HCT116 (cell line): ENCODE results near the gene ZNF212. TPM values are rescaled to one million over a fixed set of nuclear protein-coding genes. Genes with fewer than 3 reads are reported as not detected.

Experiments
- ATAC-seq: fragments of 200-7000 bp; cut with Tn5 transposase; 2 replicates; pipeline ENCODE4 v1.9.1; 2020; ENCODE audit warnings: mild to moderate bottlenecking, moderate library complexity
- BruUV-seq: library from RNA; stranded (reverse); fragments of 400-500 nt; replicated peaks from 2 replicates; lab custom pipeline; 2021; lab: Mats Ljungman, UMichigan
- CTCF ChIA-PET: fragments of 300-600 bp; sonication (Branson Sonifier 250); formaldehyde crosslinking; loops from one replicate; lab custom pipeline; 2021; ENCODE audit warnings: antibody characterized with exemption; lab: Charles Lee
- POLR2A ChIA-PET: fragments of 300-600, 350-600 bp; sonication (Branson Sonifier 250); formaldehyde crosslinking; loops from one replicate; lab custom pipeline; 2021; ENCODE audit warnings: antibody characterized with exemption; lab: Charles Lee
- RAD21 ChIA-PET, 2 experiments: fragments of 300-600 bp; sonication (Branson Sonifier 250); formaldehyde crosslinking; loops; one replicate each; lab custom pipeline; 2023; ENCODE audit warnings: low total read pairs in 2 of 2; ENCODE audit not compliant: uncharacterized antibody in 2 of 2, unreplicated experiment in 2 of 2, low non-redundant PET in 1 of 2; lab: Charles Lee
- DNase-seq: peaks from one replicate; pipeline ENCODE4 v3.0.0-alpha.2; 2010; ENCODE audit warnings: low read depth, low spot score
- H2AFZ ChIP-seq: fragments of 200-600 bp; shearing (Covaris generic), sonication (generic); 2 replicates; pipeline ENCODE4 v1.6.1; 2017; ENCODE audit warnings: low read depth, mixed run types, mixed read lengths, antibody characterized with exemption, low read length; ENCODE audit not compliant: poor library complexity, severe bottlenecking
- H3K27ac ChIP-seq: 2 replicates; pipeline ENCODE4 v1.5.1; 2012; ENCODE audit warnings: low read depth, low read length
- H3K27me3 ChIP-seq: fragments of 200-600 bp; sonication (generic); 2 replicates; pipeline ENCODE4 v1.6.1; 2016; ENCODE audit warnings: mixed run types, low read length, mixed read lengths; ENCODE audit not compliant: insufficient read depth
- H3K36me3 ChIP-seq, 2 experiments: fragments of 200-500 bp in 1 of 2; fragments of 200-600 bp in 1 of 2; sonication (Bioruptor generic) in 1 of 2; sonication (generic) in 1 of 2; 2 replicates each; pipeline versions ENCODE4 v1.5.1 to v1.6.1; 2014 to 2016; ENCODE audit warnings: low read length in 2 of 2, inconsistent platforms in 1 of 2, mixed read lengths in 1 of 2, mixed run types in 1 of 2; ENCODE audit not compliant: insufficient read depth in 2 of 2, control insufficient read depth in 1 of 2
- H3K4me1 ChIP-seq, 2 experiments: fragments of 200-600 bp in 1 of 2; sonication (generic) in 1 of 2; 2 replicates each; pipeline versions ENCODE4 v1.5.1 to v1.6.1; 2012 to 2017; ENCODE audit warnings: low read length in 2 of 2, inconsistent platforms in 1 of 2, mild to moderate bottlenecking in 1 of 2, mixed read lengths in 1 of 2, mixed run types in 1 of 2, moderate library complexity in 1 of 2; ENCODE audit not compliant: insufficient read depth in 2 of 2, control insufficient read depth in 1 of 2
- H3K4me2 ChIP-seq: fragments of 200-600 bp; sonication (generic); 2 replicates; pipeline ENCODE4 v1.6.1; 2017; ENCODE audit warnings: mixed run types, low read length, mixed read lengths
- H3K4me3 ChIP-seq, 2 experiments: fragments of 200-600 bp in 1 of 2; sonication (generic) in 1 of 2; replicated peaks in 1 of 2; 2 replicates each; pipeline ENCODE4 v1.5.1; 2011 to 2016; ENCODE audit warnings: low read length in 2 of 2, control low read depth in 1 of 2, low read depth in 1 of 2, mild to moderate bottlenecking in 1 of 2, mixed read lengths in 1 of 2, mixed run types in 1 of 2
- H3K79me2 ChIP-seq: fragments of 200-600 bp; sonication (generic); 2 replicates; pipeline ENCODE4 v1.6.1; 2017; ENCODE audit warnings: mild to moderate bottlenecking, mixed run types, low read length, moderate library complexity, mixed read lengths; ENCODE audit not compliant: insufficient read depth
- H3K9ac ChIP-seq: fragments of 200-600 bp; sonication (generic); 2 replicates; pipeline ENCODE4 v1.6.1; 2016; ENCODE audit warnings: low read length, mixed read lengths
- H3K9me2 ChIP-seq: fragments of 200-600 bp; sonication (generic), shearing (Covaris generic); 2 replicates; pipeline ENCODE4 v1.6.1; 2017; ENCODE audit warnings: mixed run types, mild to moderate bottlenecking, moderate library complexity; ENCODE audit not compliant: insufficient read depth
- H3K9me3 ChIP-seq, 2 experiments: fragments of 200-500 bp in 1 of 2; fragments of 200-600 bp in 1 of 2; sonication (Bioruptor generic) in 1 of 2; sonication (generic) in 1 of 2; 2 replicates each; pipeline ENCODE4 v1.6.1; 2014 to 2017; ENCODE audit warnings: low read length in 2 of 2, mixed read lengths in 2 of 2, inconsistent platforms in 1 of 2, low read depth in 1 of 2, mild to moderate bottlenecking in 1 of 2, mixed run types in 1 of 2, moderate library complexity in 1 of 2; ENCODE audit not compliant: control insufficient read depth in 1 of 2, insufficient read depth in 1 of 2
- H4K20me1 ChIP-seq: fragments of 200-600 bp; sonication (generic), shearing (Covaris generic); 2 replicates; pipeline ENCODE4 v1.6.1; 2017; ENCODE audit warnings: mixed run types, mild to moderate bottlenecking, moderate library complexity; ENCODE audit not compliant: insufficient read depth
- CBX3 ChIP-seq: IDR thresholded peaks from 2 replicates; pipeline ENCODE4 v1.6.1; 2012; ENCODE audit warnings: low read depth
- EGR1 ChIP-seq: IDR thresholded peaks from 2 replicates; pipeline ENCODE4 v1.6.1; 2012; ENCODE audit warnings: low read depth
- ELF1 ChIP-seq: IDR thresholded peaks from 2 replicates; pipeline ENCODE4 v1.6.1; 2012; ENCODE audit warnings: low read depth, borderline replicate concordance
- EZH2phosphoT487 ChIP-seq: fragments of 200-600 bp; IDR thresholded peaks from 2 replicates; pipeline ENCODE4 v1.6.1; 2018; ENCODE audit warnings: antibody characterized with exemption, borderline replicate concordance
- FOSL1 ChIP-seq: IDR thresholded peaks from 2 replicates; pipeline ENCODE4 v1.6.1; 2012; ENCODE audit warnings: low read depth
- POLR2A ChIP-seq: IDR thresholded peaks from 2 replicates; pipeline ENCODE4 v1.7.0; 2011; ENCODE audit warnings: borderline replicate concordance; ENCODE audit not compliant: insufficient read depth, insufficient read length; ENCODE audit errors: extremely low read depth
- SIN3A ChIP-seq: IDR thresholded peaks from 2 replicates; pipeline ENCODE4 v1.6.1; 2012; ENCODE audit warnings: low read depth
- SP1 ChIP-seq: IDR thresholded peaks from 2 replicates; pipeline ENCODE4 v1.6.1; 2012; ENCODE audit warnings: low read depth
- SRF ChIP-seq: IDR thresholded peaks from 2 replicates; pipeline ENCODE4 v1.6.1; 2012; ENCODE audit warnings: low read depth
- TCF7L2 ChIP-seq: IDR thresholded peaks from 2 replicates; pipeline ENCODE4 v1.7.0; 2011; ENCODE audit warnings: borderline replicate concordance, inconsistent platforms; ENCODE audit not compliant: insufficient read depth, insufficient read length; ENCODE audit errors: extremely low read depth
- YY1 ChIP-seq: IDR thresholded peaks from 2 replicates; pipeline ENCODE4 v1.6.1; 2011; ENCODE audit warnings: low read length, low read depth, moderate library complexity, mild to moderate bottlenecking; ENCODE audit not compliant: insufficient replicate concordance; ENCODE audit errors: extremely low read depth
- ZFX ChIP-seq: fragments of 450-650 bp; IDR thresholded peaks from 2 replicates; pipeline ENCODE4 v1.6.1; 2017
- intact Hi-C: fragments of 100-400 bp; cut with micrococcal nuclease; formaldehyde crosslinking; loops from 2 replicates; pipeline ENCODE4 v1.10.0; 2022
- total RNA-seq: library from RNA; stranded (reverse); gene quantifications from one replicate; pipeline ENCODE4 v1.2.1, GENCODE V29; 2021; ENCODE audit not compliant: unreplicated experiment
- TF ChIP-seq, protein P1 (sequence below): IDR thresholded peaks from 2 replicates; pipeline ENCODE4 v1.6.1; 2012
- TF ChIP-seq, protein P2 (sequence below): IDR thresholded peaks from 2 replicates; pipeline ENCODE4 v1.6.1; 2012
- TF ChIP-seq, protein P3 (sequence below), 3 experiments: fragments of 200-600 bp in 1 of 3; sonication (generic) in 1 of 3; IDR thresholded peaks in 2 of 3; conservative IDR thresholded peaks in 1 of 3; 2 replicates each; pipeline ENCODE4 v1.5.1; 2012 to 2017; ENCODE audit warnings: low read depth in 2 of 3, low read length in 2 of 3, antibody characterized with exemption in 1 of 3, borderline replicate concordance in 1 of 3, control low read depth in 1 of 3, mild to moderate bottlenecking in 1 of 3, mixed read lengths in 1 of 3, mixed run types in 1 of 3, moderate library complexity in 1 of 3; ENCODE audit not compliant: insufficient read depth in 1 of 3

The ZNF212 gene
- total RNA-seq, 1 experiment from 2014 or later, result 13.7 TPM

DNA sequence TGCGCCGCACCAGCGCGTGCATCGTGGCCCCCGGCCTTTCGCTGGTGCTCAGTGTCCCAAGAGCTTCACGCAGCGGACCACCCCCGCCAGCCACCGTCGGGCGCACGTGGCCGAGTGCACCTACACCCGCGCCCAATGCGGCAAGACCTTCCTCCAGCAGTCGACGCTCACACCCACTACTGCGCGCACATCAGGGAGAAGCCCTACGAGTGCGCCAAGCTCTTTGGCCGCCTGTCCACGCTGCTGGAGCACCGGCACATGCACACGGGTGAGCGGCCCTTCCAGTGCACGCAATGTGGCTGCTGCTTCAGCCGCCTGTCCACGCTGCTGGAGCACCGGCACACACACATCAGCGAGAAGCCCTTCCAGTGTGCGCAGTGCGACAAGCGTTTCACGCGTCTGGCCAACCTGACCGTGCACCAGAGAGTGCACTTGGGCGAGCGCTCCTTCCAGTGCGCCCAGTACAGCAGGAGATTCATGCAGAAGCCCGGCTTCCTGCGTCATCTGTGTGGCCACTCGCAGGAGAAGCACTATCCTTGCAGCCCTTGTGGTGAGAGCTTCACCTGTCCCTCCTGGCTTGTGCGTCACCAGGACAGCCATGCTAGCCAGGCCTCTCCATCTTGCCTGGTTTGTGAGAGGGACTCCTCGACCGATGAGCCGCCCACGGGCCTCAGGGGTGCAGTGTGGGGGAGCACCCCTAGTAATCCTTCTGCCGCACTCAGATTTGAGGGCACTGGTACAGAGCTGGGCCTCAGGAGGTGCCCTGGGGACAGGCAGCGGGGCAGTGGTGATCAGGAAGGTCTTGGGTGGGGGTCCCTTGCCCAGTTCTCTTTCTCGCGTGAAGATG lies 55.4 kb downstream of the ZNF212 start:
- H3K9ac ChIP-seq, result no peak overlapping the region
- H3K27me3 ChIP-seq, result no peaks in the 10 kb centered on the region
- no peak overlapping the region for H3K27ac ChIP-seq
- RAD21 ChIA-PET, result no interaction called here
- ATAC-seq, result no peak
- no TSS peak for BruUV-seq
- no peak for TF ChIP-seq TCF7L2
- TF ChIP-seq YY1, result no peak
- TF ChIP-seq, all 23 proteins: peak for 0
- no peak overlapping the region for H3K4me2 ChIP-seq
- ChIA-PET CTCF (no interaction called here), POLR2A (no interaction called here)
- no peaks in the 10 kb centered on the region for H3K9me3 ChIP-seq
- DNase-seq, result no peak
- intact Hi-C loops, result no loop called here
- H3K36me3 ChIP-seq, result no peaks in the 10 kb centered on the region; a peak in 1 of 4 replicates
- no peak overlapping the region for H3K4me3 ChIP-seq
- no peaks in the 10 kb centered on the region for H3K9me2 ChIP-seq
- H3K4me1 ChIP-seq, result no peaks in the 10 kb centered on the region
- no peaks in the 10 kb centered on the region for H3K79me2 ChIP-seq
- H4K20me1 ChIP-seq, result no peaks in the 10 kb centered on the region
- H2AFZ ChIP-seq, result no peak overlapping the region

DNA sequence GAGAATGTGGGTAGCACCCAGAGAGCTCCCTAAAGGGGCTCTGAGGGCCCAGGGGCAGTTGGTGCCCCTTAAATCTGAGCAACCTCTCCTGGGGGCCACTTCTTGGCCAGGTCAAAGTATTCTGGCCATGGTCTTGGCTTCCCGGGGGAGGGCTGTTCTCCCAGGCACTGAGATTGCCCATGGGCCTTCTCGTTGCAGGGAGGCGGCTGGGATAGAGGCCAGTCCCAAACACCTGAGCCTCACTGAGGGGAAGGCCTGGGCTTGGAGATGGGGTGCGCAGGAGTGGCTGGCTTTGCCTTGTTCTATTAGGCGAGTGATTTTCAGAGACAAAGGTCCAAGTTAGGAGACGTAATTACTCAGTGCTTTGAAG lies 56.0 kb downstream of the ZNF212 start:
- RAD21 ChIA-PET, result no interaction called here
- H3K9ac ChIP-seq, result no peak overlapping the region
- no peak overlapping the region for H2AFZ ChIP-seq
- H3K9me3 ChIP-seq, result no peaks in the 10 kb centered on the region
- no peaks in the 10 kb centered on the region for H3K4me1 ChIP-seq
- H3K4me2 ChIP-seq, result no peak overlapping the region
- H4K20me1 ChIP-seq, result no peaks in the 10 kb centered on the region
- BruUV-seq, result no TSS peak
- POLR2A ChIA-PET, result no interaction called here
- CTCF ChIA-PET, result no interaction called here
- DNase-seq, result no peak
- no peak overlapping the region for H3K27ac ChIP-seq
- H3K79me2 ChIP-seq, result no peaks in the 10 kb centered on the region
- intact Hi-C loops, result no loop called here
- H3K36me3 ChIP-seq, result no peaks in the 10 kb centered on the region
- ATAC-seq, result no peak
- no peaks in the 10 kb centered on the region for H3K9me2 ChIP-seq
- H3K4me3 ChIP-seq, result no peak overlapping the region
- no peaks in the 10 kb centered on the region for H3K27me3 ChIP-seq
- TF ChIP-seq SRF (no peak), ELF1 (no peak), POLR2A (no peak), EGR1 (no peak), CBX3 (no peak), YY1 (no peak), SP1 (no peak), ZFX (no peak), EZH2phosphoT487 (no peak), SIN3A (no peak), FOSL1 (no peak)
- TF ChIP-seq, protein P1, sequence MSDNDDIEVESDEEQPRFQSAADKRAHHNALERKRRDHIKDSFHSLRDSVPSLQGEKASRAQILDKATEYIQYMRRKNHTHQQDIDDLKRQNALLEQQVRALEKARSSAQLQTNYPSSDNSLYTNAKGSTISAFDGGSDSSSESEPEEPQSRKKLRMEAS, result no peak
- TF ChIP-seq, protein P2, sequence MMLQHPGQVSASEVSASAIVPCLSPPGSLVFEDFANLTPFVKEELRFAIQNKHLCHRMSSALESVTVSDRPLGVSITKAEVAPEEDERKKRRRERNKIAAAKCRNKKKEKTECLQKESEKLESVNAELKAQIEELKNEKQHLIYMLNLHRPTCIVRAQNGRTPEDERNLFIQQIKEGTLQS, result no peak
- TF ChIP-seq, protein P3, sequence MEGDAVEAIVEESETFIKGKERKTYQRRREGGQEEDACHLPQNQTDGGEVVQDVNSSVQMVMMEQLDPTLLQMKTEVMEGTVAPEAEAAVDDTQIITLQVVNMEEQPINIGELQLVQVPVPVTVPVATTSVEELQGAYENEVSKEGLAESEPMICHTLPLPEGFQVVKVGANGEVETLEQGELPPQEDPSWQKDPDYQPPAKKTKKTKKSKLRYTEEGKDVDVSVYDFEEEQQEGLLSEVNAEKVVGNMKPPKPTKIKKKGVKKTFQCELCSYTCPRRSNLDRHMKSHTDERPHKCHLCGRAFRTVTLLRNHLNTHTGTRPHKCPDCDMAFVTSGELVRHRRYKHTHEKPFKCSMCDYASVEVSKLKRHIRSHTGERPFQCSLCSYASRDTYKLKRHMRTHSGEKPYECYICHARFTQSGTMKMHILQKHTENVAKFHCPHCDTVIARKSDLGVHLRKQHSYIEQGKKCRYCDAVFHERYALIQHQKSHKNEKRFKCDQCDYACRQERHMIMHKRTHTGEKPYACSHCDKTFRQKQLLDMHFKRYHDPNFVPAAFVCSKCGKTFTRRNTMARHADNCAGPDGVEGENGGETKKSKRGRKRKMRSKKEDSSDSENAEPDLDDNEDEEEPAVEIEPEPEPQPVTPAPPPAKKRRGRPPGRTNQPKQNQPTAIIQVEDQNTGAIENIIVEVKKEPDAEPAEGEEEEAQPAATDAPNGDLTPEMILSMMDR (IDR thresholded peaks at IDR 0.05 in 2 of 3, conservative IDR thresholded peaks at IDR 0.05 in 1 of 3; ENCODE audit: borderline replicate concordance in 1 of 3, insufficient read depth in 1 of 3, low read depth in 2 of 3, low read length in 2 of 3), result no peak
